HCT116 (cell line): Measurements from ENCODE around the gene SULT1C3. TPM values are rescaled to one million over a fixed set of nuclear protein-coding genes. Genes with fewer than 3 reads are reported as not detected.

Experiments used
- ATAC-seq: fragments of 200-7000 bp; cut with Tn5 transposase; 2 replicates; pipeline ENCODE4 v1.9.1; 2020; ENCODE audit warnings: mild to moderate bottlenecking, moderate library complexity
- BruUV-seq: library from RNA; stranded (reverse); fragments of 400-500 nt; replicated peaks from 2 replicates; lab custom pipeline; 2021; lab: Mats Ljungman, UMichigan
- CTCF ChIA-PET: fragments of 300-600 bp; sonication (Branson Sonifier 250); formaldehyde crosslinking; loops from one replicate; lab custom pipeline; 2021; ENCODE audit warnings: antibody characterized with exemption; lab: Charles Lee
- POLR2A ChIA-PET: fragments of 300-600, 350-600 bp; sonication (Branson Sonifier 250); formaldehyde crosslinking; loops from one replicate; lab custom pipeline; 2021; ENCODE audit warnings: antibody characterized with exemption; lab: Charles Lee
- RAD21 ChIA-PET, 2 experiments: fragments of 300-600 bp; sonication (Branson Sonifier 250); formaldehyde crosslinking; loops; one replicate each; lab custom pipeline; 2023; ENCODE audit warnings: low total read pairs in 2 of 2; ENCODE audit not compliant: uncharacterized antibody in 2 of 2, unreplicated experiment in 2 of 2, low non-redundant PET in 1 of 2; lab: Charles Lee
- DNase-seq: peaks from one replicate; pipeline ENCODE4 v3.0.0-alpha.2; 2010; ENCODE audit warnings: low read depth, low spot score
- H2AFZ ChIP-seq: fragments of 200-600 bp; shearing (Covaris generic), sonication (generic); 2 replicates; pipeline ENCODE4 v1.6.1; 2017; ENCODE audit warnings: low read depth, mixed run types, mixed read lengths, antibody characterized with exemption, low read length; ENCODE audit not compliant: poor library complexity, severe bottlenecking
- H3K27ac ChIP-seq: 2 replicates; pipeline ENCODE4 v1.5.1; 2012; ENCODE audit warnings: low read depth, low read length
- H3K27me3 ChIP-seq: fragments of 200-600 bp; sonication (generic); 2 replicates; pipeline ENCODE4 v1.6.1; 2016; ENCODE audit warnings: mixed run types, low read length, mixed read lengths; ENCODE audit not compliant: insufficient read depth
- H3K36me3 ChIP-seq, 2 experiments: fragments of 200-500 bp in 1 of 2; fragments of 200-600 bp in 1 of 2; sonication (Bioruptor generic) in 1 of 2; sonication (generic) in 1 of 2; 2 replicates each; pipeline versions ENCODE4 v1.5.1 to v1.6.1; 2014 to 2016; ENCODE audit warnings: low read length in 2 of 2, inconsistent platforms in 1 of 2, mixed read lengths in 1 of 2, mixed run types in 1 of 2; ENCODE audit not compliant: insufficient read depth in 2 of 2, control insufficient read depth in 1 of 2
- H3K4me1 ChIP-seq, 2 experiments: fragments of 200-600 bp in 1 of 2; sonication (generic) in 1 of 2; 2 replicates each; pipeline versions ENCODE4 v1.5.1 to v1.6.1; 2012 to 2017; ENCODE audit warnings: low read length in 2 of 2, inconsistent platforms in 1 of 2, mild to moderate bottlenecking in 1 of 2, mixed read lengths in 1 of 2, mixed run types in 1 of 2, moderate library complexity in 1 of 2; ENCODE audit not compliant: insufficient read depth in 2 of 2, control insufficient read depth in 1 of 2
- H3K4me2 ChIP-seq: fragments of 200-600 bp; sonication (generic); 2 replicates; pipeline ENCODE4 v1.6.1; 2017; ENCODE audit warnings: mixed run types, low read length, mixed read lengths
- H3K4me3 ChIP-seq, 2 experiments: fragments of 200-600 bp in 1 of 2; sonication (generic) in 1 of 2; replicated peaks in 1 of 2; 2 replicates each; pipeline ENCODE4 v1.5.1; 2011 to 2016; ENCODE audit warnings: low read length in 2 of 2, control low read depth in 1 of 2, low read depth in 1 of 2, mild to moderate bottlenecking in 1 of 2, mixed read lengths in 1 of 2, mixed run types in 1 of 2
- H3K79me2 ChIP-seq: fragments of 200-600 bp; sonication (generic); 2 replicates; pipeline ENCODE4 v1.6.1; 2017; ENCODE audit warnings: mild to moderate bottlenecking, mixed run types, low read length, moderate library complexity, mixed read lengths; ENCODE audit not compliant: insufficient read depth
- H3K9ac ChIP-seq: fragments of 200-600 bp; sonication (generic); 2 replicates; pipeline ENCODE4 v1.6.1; 2016; ENCODE audit warnings: low read length, mixed read lengths
- H3K9me2 ChIP-seq: fragments of 200-600 bp; sonication (generic), shearing (Covaris generic); 2 replicates; pipeline ENCODE4 v1.6.1; 2017; ENCODE audit warnings: mixed run types, mild to moderate bottlenecking, moderate library complexity; ENCODE audit not compliant: insufficient read depth
- H3K9me3 ChIP-seq, 2 experiments: fragments of 200-500 bp in 1 of 2; fragments of 200-600 bp in 1 of 2; sonication (Bioruptor generic) in 1 of 2; sonication (generic) in 1 of 2; 2 replicates each; pipeline ENCODE4 v1.6.1; 2014 to 2017; ENCODE audit warnings: low read length in 2 of 2, mixed read lengths in 2 of 2, inconsistent platforms in 1 of 2, low read depth in 1 of 2, mild to moderate bottlenecking in 1 of 2, mixed run types in 1 of 2, moderate library complexity in 1 of 2; ENCODE audit not compliant: control insufficient read depth in 1 of 2, insufficient read depth in 1 of 2
- H4K20me1 ChIP-seq: fragments of 200-600 bp; sonication (generic), shearing (Covaris generic); 2 replicates; pipeline ENCODE4 v1.6.1; 2017; ENCODE audit warnings: mixed run types, mild to moderate bottlenecking, moderate library complexity; ENCODE audit not compliant: insufficient read depth
- CBX3 ChIP-seq: IDR thresholded peaks from 2 replicates; pipeline ENCODE4 v1.6.1; 2012; ENCODE audit warnings: low read depth
- ELF1 ChIP-seq: IDR thresholded peaks from 2 replicates; pipeline ENCODE4 v1.6.1; 2012; ENCODE audit warnings: low read depth, borderline replicate concordance
- POLR2A ChIP-seq: IDR thresholded peaks from 2 replicates; pipeline ENCODE4 v1.7.0; 2011; ENCODE audit warnings: borderline replicate concordance; ENCODE audit not compliant: insufficient read depth, insufficient read length; ENCODE audit errors: extremely low read depth
- RAD21 ChIP-seq: IDR thresholded peaks from 2 replicates; pipeline ENCODE4 v1.6.1; 2012; ENCODE audit warnings: low read depth, mild to moderate bottlenecking
- SRF ChIP-seq: IDR thresholded peaks from 2 replicates; pipeline ENCODE4 v1.6.1; 2012; ENCODE audit warnings: low read depth
- YY1 ChIP-seq: IDR thresholded peaks from 2 replicates; pipeline ENCODE4 v1.6.1; 2011; ENCODE audit warnings: low read length, low read depth, moderate library complexity, mild to moderate bottlenecking; ENCODE audit not compliant: insufficient replicate concordance; ENCODE audit errors: extremely low read depth
- ZFX ChIP-seq: fragments of 450-650 bp; IDR thresholded peaks from 2 replicates; pipeline ENCODE4 v1.6.1; 2017
- intact Hi-C: fragments of 100-400 bp; cut with micrococcal nuclease; formaldehyde crosslinking; loops from 2 replicates; pipeline ENCODE4 v1.10.0; 2022
- total RNA-seq: library from RNA; stranded (reverse); gene quantifications from one replicate; pipeline ENCODE4 v1.2.1, GENCODE V29; 2021; ENCODE audit not compliant: unreplicated experiment
- TF ChIP-seq, protein P1 (sequence below): IDR thresholded peaks from 2 replicates; pipeline ENCODE4 v1.6.1; 2012
- TF ChIP-seq, protein P2 (sequence below): IDR thresholded peaks from 2 replicates; pipeline ENCODE4 v1.6.1; 2011; ENCODE audit warnings: mild to moderate bottlenecking, low read length, moderate library complexity; ENCODE audit not compliant: insufficient replicate concordance; ENCODE audit errors: extremely low read depth

The SULT1C3 gene
- total RNA-seq, 1 experiment from 2014 or later: not detected

DNA sequence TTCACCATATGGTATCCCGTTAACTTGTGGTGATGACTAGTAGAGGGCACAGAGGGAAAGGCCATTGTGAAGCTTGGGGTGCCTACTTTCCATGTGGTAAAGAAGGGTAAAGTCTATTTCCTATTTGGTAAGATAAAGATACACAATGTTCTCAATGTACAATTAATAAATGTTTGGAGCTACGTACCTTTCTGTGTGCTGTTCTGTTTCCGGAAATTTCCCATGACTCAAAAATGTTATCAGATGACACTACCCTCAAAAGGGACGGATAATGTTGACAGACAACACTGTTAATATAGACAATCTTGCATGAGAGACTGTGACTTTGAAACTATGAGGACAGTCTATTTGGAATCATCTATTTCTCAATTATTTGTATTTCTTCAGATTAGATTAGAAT is 4.2 kb upstream of the SULT1C3 start:
- intact Hi-C loops: no loop called here
- CTCF ChIA-PET: no interaction called here
- H3K9me2 ChIP-seq: no peaks in the 10 kb centered on the region
- H3K4me2 ChIP-seq: no peak overlapping the region
- no peak overlapping the region for H3K27ac ChIP-seq
- peaks cover 0 to 3% of the 10 kb centered on the region in 2 experiments; a peak in 1 of 4 replicates for H3K9me3 ChIP-seq
- no peak overlapping the region for H3K4me3 ChIP-seq
- no TSS peak for BruUV-seq
- DNase-seq (no peak), ATAC-seq (no peak)
- H3K4me1 ChIP-seq: no peaks in the 10 kb centered on the region
- no peaks in the 10 kb centered on the region for H4K20me1 ChIP-seq
- no peak overlapping the region for H2AFZ ChIP-seq
- H3K9ac ChIP-seq: no peak overlapping the region
- no peaks in the 10 kb centered on the region for H3K27me3 ChIP-seq
- no peaks in the 10 kb centered on the region for H3K79me2 ChIP-seq
- TF ChIP-seq ELF1 (no peak), RAD21 (no peak), ZFX (no peak), SRF (no peak), POLR2A (no peak)
- TF ChIP-seq, protein P1, sequence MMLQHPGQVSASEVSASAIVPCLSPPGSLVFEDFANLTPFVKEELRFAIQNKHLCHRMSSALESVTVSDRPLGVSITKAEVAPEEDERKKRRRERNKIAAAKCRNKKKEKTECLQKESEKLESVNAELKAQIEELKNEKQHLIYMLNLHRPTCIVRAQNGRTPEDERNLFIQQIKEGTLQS: no peak
- TF ChIP-seq, all 23 proteins: peak for 0
- no peaks in the 10 kb centered on the region for H3K36me3 ChIP-seq
- POLR2A ChIA-PET: no interaction called here
- RAD21 ChIA-PET: no interaction called here

DNA sequence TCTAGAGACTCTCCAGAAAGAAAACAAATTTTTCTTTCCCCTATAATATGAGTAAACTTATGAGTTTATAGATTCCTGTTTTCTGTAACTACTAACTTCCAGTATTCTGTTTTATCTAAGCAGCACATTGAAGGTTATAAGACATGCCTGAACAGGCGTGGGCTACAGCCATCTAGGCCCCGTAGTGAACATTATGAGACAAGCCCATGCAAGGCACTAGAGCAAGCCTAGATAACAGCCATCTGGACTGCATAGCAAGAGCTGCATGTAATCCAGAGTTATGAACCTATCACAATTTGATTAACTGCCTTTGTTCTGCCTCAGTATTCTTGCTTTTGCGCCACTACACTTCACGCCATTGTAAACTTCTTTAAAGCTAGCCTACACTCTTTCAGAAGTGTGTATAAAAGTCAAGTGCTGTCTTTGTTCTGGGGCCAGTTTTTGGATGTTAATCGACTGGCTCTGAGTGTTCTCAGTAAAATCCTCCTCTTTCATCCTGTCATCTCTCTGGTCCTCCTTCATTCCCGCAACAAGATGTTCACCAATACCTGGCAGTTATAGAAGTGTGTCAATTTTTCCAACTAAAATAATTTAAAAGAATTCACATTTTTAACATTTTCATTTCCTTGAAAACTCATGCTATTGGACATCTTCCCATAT is 3.0 kb upstream of the SULT1C3 start:
- ChIA-PET POLR2A (no interaction called here), CTCF (no interaction called here), RAD21 (no interaction called here)
- Histone ChIP-seq H3K79me2 (no peaks in the 10 kb centered on the region), H3K4me1 (no peaks in the 10 kb centered on the region), H3K27ac (no peak overlapping the region), H3K9me3 (peaks cover 0 to 3% of the 10 kb centered on the region in 2 experiments; a peak in 1 of 4 replicates), H3K4me3 (no peak overlapping the region), H3K9ac (no peak overlapping the region), H3K27me3 (no peaks in the 10 kb centered on the region), H4K20me1 (no peaks in the 10 kb centered on the region), H3K9me2 (no peaks in the 10 kb centered on the region), H2AFZ (no peak overlapping the region), H3K4me2 (no peak overlapping the region), H3K36me3 (no peaks in the 10 kb centered on the region)
- intact Hi-C loops: no loop called here
- no peak for ATAC-seq
- no peak for DNase-seq
- TF ChIP-seq CBX3 (peak; percentile 84), YY1 (no peak)
- TF ChIP-seq, protein P2, sequence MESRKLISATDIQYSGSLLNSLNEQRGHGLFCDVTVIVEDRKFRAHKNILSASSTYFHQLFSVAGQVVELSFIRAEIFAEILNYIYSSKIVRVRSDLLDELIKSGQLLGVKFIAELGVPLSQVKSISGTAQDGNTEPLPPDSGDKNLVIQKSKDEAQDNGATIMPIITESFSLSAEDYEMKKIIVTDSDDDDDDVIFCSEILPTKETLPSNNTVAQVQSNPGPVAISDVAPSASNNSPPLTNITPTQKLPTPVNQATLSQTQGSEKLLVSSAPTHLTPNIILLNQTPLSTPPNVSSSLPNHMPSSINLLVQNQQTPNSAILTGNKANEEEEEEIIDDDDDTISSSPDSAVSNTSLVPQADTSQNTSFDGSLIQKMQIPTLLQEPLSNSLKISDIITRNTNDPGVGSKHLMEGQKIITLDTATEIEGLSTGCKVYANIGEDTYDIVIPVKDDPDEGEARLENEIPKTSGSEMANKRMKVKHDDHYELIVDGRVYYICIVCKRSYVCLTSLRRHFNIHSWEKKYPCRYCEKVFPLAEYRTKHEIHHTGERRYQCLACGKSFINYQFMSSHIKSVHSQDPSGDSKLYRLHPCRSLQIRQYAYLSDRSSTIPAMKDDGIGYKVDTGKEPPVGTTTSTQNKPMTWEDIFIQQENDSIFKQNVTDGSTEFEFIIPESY: no peak
- BruUV-seq: no TSS peak
